Measurements from ENCODE around the gene MIA2. TPM values are rescaled to one million over a fixed set of nuclear protein-coding genes. Genes with fewer than 3 reads are reported as not detected.

Gene MIA2
- total RNA-seq, 1 experiment from 2014 or later = 11.8 TPM

- Histone ChIP-seq H2AFZ (ENCODE audit: low read length) (no peak overlapping the region), H4K20me1 (ENCODE audit: low read length) (no peaks in the 10 kb centered on the region), H3K36me3 (ENCODE audit: low read depth, low read length) (0 out of 2 replicates have a peak, but pooled peaks cover 4% of the 10 kb centered on the region), H3K4me2 (ENCODE audit: low read length) (no peak overlapping the region), H3K27me3 (ENCODE audit: low read length) (no peaks in the 10 kb centered on the region), H3F3A (ENCODE audit: low read length, unreplicated experiment) (no peaks in the 10 kb centered on the region), H3K27ac (ENCODE audit: low read length) (no peak overlapping the region), H3K9me3 (ENCODE audit: low read length) (no peaks in the 10 kb centered on the region), H3K79me2 (ENCODE audit: low read length) (no peaks in the 10 kb centered on the region), H3K4me3 (ENCODE audit: low read length) (no peak overlapping the region), H3K9ac (ENCODE audit: low read length) (no peak overlapping the region), H3K4me1 (ENCODE audit: insufficient read depth, low read length) (no peaks in the 10 kb centered on the region), H3K9me2 (replicated peaks; ENCODE audit: low read length) (no peaks in the 10 kb centered on the region)
- no peak for DNase-seq
- intact Hi-C loops (cut with micrococcal nuclease) = no loop called here
- ChIA-PET CTCF (no interaction called here), POLR2A (ENCODE audit: unreplicated experiment) (no interaction called here)
- BruUV-seq (replicated peaks) = no TSS peak
- TF ChIP-seq EZH2 (IDR thresholded peaks at IDR 0.05; ENCODE audit: low read length, unreplicated experiment) (no peak), EZH2phosphoT487 (IDR thresholded peaks at IDR 0.05; ENCODE audit: borderline replicate concordance, low read length) (no peak), CTCF (conservative IDR thresholded peaks at IDR 0.05; ENCODE audit: low read depth, low read length) (no peak)
- no peak for ATAC-seq
These were observed 76.3 kb downstream of the MIA2 start for GRCh38 chr14:39310051-39310450.

- ChIA-PET CTCF (no interaction called here), POLR2A (ENCODE audit: unreplicated experiment) (interaction anchor here (0.5 kb wide), 1 partner anchor 24 kb away, joined by 8 read pairs; no protein-coding TSS in a partner anchor)
These were observed 82.2 kb downstream of the MIA2 start for GRCh38 chr14:39315859-39316444.

More at GRCh38 chr14:39315859-39316444, 82.2 kb downstream of the MIA2 start:
- TF ChIP-seq EZH2phosphoT487 (IDR thresholded peaks at IDR 0.05; ENCODE audit: borderline replicate concordance, low read length) (no peak), CTCF (conservative IDR thresholded peaks at IDR 0.05; ENCODE audit: low read depth, low read length) (no peak), EZH2 (IDR thresholded peaks at IDR 0.05; ENCODE audit: low read length, unreplicated experiment) (no peak)
- H4K20me1 ChIP-seq (ENCODE audit: low read length) = no peaks in the 10 kb centered on the region
- no peaks in the 10 kb centered on the region for H3K27me3 ChIP-seq (ENCODE audit: low read length)
- intact Hi-C loops (cut with micrococcal nuclease) = no loop called here
- no peaks in the 10 kb centered on the region for H3K79me2 ChIP-seq (ENCODE audit: low read length)
- peaks cover 6% of the 10 kb centered on the region; the same call in 1 of the 2 replicates for H3K36me3 ChIP-seq (ENCODE audit: low read depth, low read length)
- BruUV-seq (replicated peaks) = no TSS peak
- H3K4me2 ChIP-seq (ENCODE audit: low read length) = no peak overlapping the region
- H3K4me3 ChIP-seq (ENCODE audit: low read length) = no peak overlapping the region
- no peaks in the 10 kb centered on the region for H3K9me2 ChIP-seq (replicated peaks; ENCODE audit: low read length)
- no peak for ATAC-seq
- H3K9ac ChIP-seq (ENCODE audit: low read length) = no peak overlapping the region
- no peak for DNase-seq
- no peak overlapping the region for H3K27ac ChIP-seq (ENCODE audit: low read length)
- H3F3A ChIP-seq (ENCODE audit: low read length, unreplicated experiment) = no peaks in the 10 kb centered on the region
- H2AFZ ChIP-seq (ENCODE audit: low read length) = no peak overlapping the region
- no peaks in the 10 kb centered on the region for H3K9me3 ChIP-seq (ENCODE audit: low read length)
- H3K4me1 ChIP-seq (ENCODE audit: insufficient read depth, low read length) = 0 out of 2 replicates have a peak, but pooled peaks cover 5% of the 10 kb centered on the region

Data from PC-3 (cell line).